HepG2 (cell line): Measurements from ENCODE around the gene TUBG2.
A peak's percentile ranks its signal among the peaks of the same experiment; 100 is the strongest.
"Not testable (repeated sequence)": the region's sequence is repeated elsewhere in the genome, so short reads cannot be mapped to it uniquely, and the experiment has no call there.

Experiments
- ARNTL ChIP-seq: sonication (generic); formaldehyde crosslinking; IDR thresholded peaks from 2 replicates; pipeline ENCODE4 v1.4.0; 2020; ENCODE audit warnings: mild to moderate bottlenecking, missing genetic modification reagents
- EED ChIP-seq: sonication (generic); formaldehyde crosslinking; IDR thresholded peaks from 2 replicates; pipeline ENCODE4 v1.5.0; 2020; ENCODE audit warnings: mild to moderate bottlenecking, missing genetic modification reagents
- GABPA ChIP-seq, 2 experiments: IDR thresholded peaks; 2 replicates each; pipeline ENCODE4 v1.6.1; 2011 to 2016; ENCODE audit warnings: low read depth in 2 of 2, low read length in 1 of 2, missing biosample characterization in 1 of 2, missing genetic modification characterization in 1 of 2
- MBD4 ChIP-seq: IDR thresholded peaks from 2 replicates; pipeline ENCODE4 v1.6.1; 2012; ENCODE audit warnings: low read length, inconsistent platforms, borderline replicate concordance
- NFATC3 ChIP-seq: sonication (generic); formaldehyde crosslinking; IDR thresholded peaks from 2 replicates; pipeline ENCODE4 v1.5.1; 2020; ENCODE audit warnings: mild to moderate bottlenecking, missing genetic modification reagents
- NR2C2 ChIP-seq: sonication (generic); formaldehyde crosslinking; IDR thresholded peaks from 2 replicates; pipeline ENCODE4 v1.4.0; 2020; ENCODE audit warnings: missing genetic modification reagents, mild to moderate bottlenecking, moderate library complexity, borderline replicate concordance
- PCBP2 ChIP-seq: fragments of 200-400 bp; formaldehyde crosslinking; optimal IDR thresholded peaks from 2 replicates; pipeline ENCODE3; 2018; ENCODE audit warnings: low read length, low read depth; ENCODE audit not compliant: poor library complexity, severe bottlenecking
- ZNF362 ChIP-seq: sonication (generic); formaldehyde crosslinking; IDR thresholded peaks from 2 replicates; pipeline ENCODE4 v1.4.0; 2020; ENCODE audit warnings: missing genetic modification reagents, mild to moderate bottlenecking, borderline replicate concordance
- ZSCAN30 ChIP-seq: sonication (generic); formaldehyde crosslinking; IDR thresholded peaks from 2 replicates; pipeline ENCODE4 v1.5.0; 2020; ENCODE audit warnings: mild to moderate bottlenecking, missing genetic modification reagents

GRCh38 chr17:42659932-42660274 is 819 bp downstream of the TUBG2 start:
- not testable (repeated sequence) for TF ChIP-seq NR2C2 (CRISPR knock-in tag); GABPA (IDR thresholded peaks at IDR 0.05; ENCODE audit: low read depth, low read length); GABPA (CRISPR knock-in tag; IDR thresholded peaks at IDR 0.05; ENCODE audit: low read depth); PCBP2; EED (CRISPR knock-in tag); MBD4; ZSCAN30 (CRISPR knock-in tag); ZNF362 (CRISPR knock-in tag); NFATC3 (CRISPR knock-in tag)
- 0 out of 2 replicates have a peak, but pooled peaks have one; percentile 12 for TF ChIP-seq ARNTL (CRISPR knock-in tag)
